OCI-LY1 (cell line): Measurements from ENCODE around the gene MKRN3.
"Not testable (repeated sequence)": the region's sequence is repeated elsewhere in the genome, so short reads cannot be mapped to it uniquely, and the experiment has no call there.

Source experiments
- H2AFZ ChIP-seq: fragments of 200-600 bp; sonication (generic), shearing (Covaris generic); 2 replicates; pipeline ENCODE4 v1.6.0; 2014; ENCODE audit warnings: antibody characterized with exemption, mild to moderate bottlenecking, low read length
- H3F3A ChIP-seq: fragments of 200-600 bp; sonication (generic), shearing (Covaris generic); 2 replicates; pipeline ENCODE4 v1.6.0; 2014; ENCODE audit warnings: mild to moderate bottlenecking, antibody characterized with exemption, low read length, moderate library complexity; ENCODE audit not compliant: insufficient read depth
- H3K27ac ChIP-seq: fragments of 200-600 bp; sonication (generic); 2 replicates; pipeline ENCODE4 v1.5.1; 2014; ENCODE audit warnings: low read length, mixed run types, mild to moderate bottlenecking, low read depth; ENCODE audit not compliant: poor library complexity, severe bottlenecking
- H3K27me3 ChIP-seq: fragments of 200-600 bp; sonication (generic); 2 replicates; pipeline ENCODE4 v1.6.0; 2014; ENCODE audit warnings: antibody characterized with exemption, mild to moderate bottlenecking, low read length, moderate library complexity; ENCODE audit not compliant: insufficient read depth
- H3K36me3 ChIP-seq: fragments of 200-600 bp; sonication (generic); 2 replicates; pipeline ENCODE4 v1.6.1; 2014; ENCODE audit warnings: mild to moderate bottlenecking, antibody characterized with exemption, low read length, moderate library complexity, mixed read lengths; ENCODE audit not compliant: insufficient read depth
- H3K4me1 ChIP-seq: fragments of 200-600 bp; sonication (generic); 2 replicates; pipeline ENCODE4 v1.5.1; 2014; ENCODE audit warnings: mild to moderate bottlenecking, low read length, moderate library complexity; ENCODE audit not compliant: insufficient read depth, severe bottlenecking
- H3K4me2 ChIP-seq: fragments of 200-600 bp; sonication (generic), shearing (Covaris generic); 2 replicates; pipeline ENCODE4 v1.6.1; 2014; ENCODE audit warnings: low read length
- H3K4me3 ChIP-seq: fragments of 200-600 bp; sonication (generic); 2 replicates; pipeline ENCODE4 v1.5.1; 2014; ENCODE audit warnings: low read length, low read depth, mild to moderate bottlenecking, mixed read lengths; ENCODE audit not compliant: poor library complexity, severe bottlenecking
- H3K79me2 ChIP-seq: fragments of 200-600 bp; shearing (Covaris generic); 2 replicates; pipeline ENCODE4 v1.6.1; 2016; ENCODE audit warnings: mixed run types, low read length, mixed read lengths; ENCODE audit not compliant: insufficient read depth
- H3K9ac ChIP-seq: fragments of 200-600 bp; sonication (generic), shearing (Covaris generic); 2 replicates; pipeline ENCODE4 v1.6.1; 2014; ENCODE audit warnings: mild to moderate bottlenecking, low read length, mixed read lengths
- H3K9me2 ChIP-seq: fragments of 200-600 bp; sonication (generic), shearing (Covaris generic); 2 replicates; pipeline ENCODE4 v1.6.1; 2014; ENCODE audit warnings: low read depth, mild to moderate bottlenecking, low read length, mixed read lengths
- H3K9me3 ChIP-seq: fragments of 200-600 bp; shearing (Covaris generic); 2 replicates; pipeline ENCODE4 v1.6.1; 2014; ENCODE audit warnings: low read length, mixed read lengths
- H4K20me1 ChIP-seq: fragments of 200-600 bp; sonication (generic), shearing (Covaris generic); 2 replicates; pipeline ENCODE4 v1.6.0; 2016; ENCODE audit warnings: mild to moderate bottlenecking, low read length; ENCODE audit not compliant: insufficient read depth
- EZH2 ChIP-seq: fragments of 200-600 bp; sonication (generic), shearing (Covaris generic); IDR thresholded peaks from 2 replicates; pipeline ENCODE4 v1.8.0; 2017; ENCODE audit warnings: borderline replicate concordance, mixed run types, mild to moderate bottlenecking, antibody characterized with exemption, low read length, moderate library complexity, mixed read lengths
- TF ChIP-seq, protein P1 (sequence below): fragments of 200-600 bp; sonication (generic), shearing (Covaris generic); IDR thresholded peaks from 2 replicates; pipeline ENCODE4 v1.5.1; 2017; ENCODE audit warnings: mild to moderate bottlenecking, antibody characterized with exemption, low read length, moderate library complexity, mixed read lengths

Gene MKRN3

DNA sequence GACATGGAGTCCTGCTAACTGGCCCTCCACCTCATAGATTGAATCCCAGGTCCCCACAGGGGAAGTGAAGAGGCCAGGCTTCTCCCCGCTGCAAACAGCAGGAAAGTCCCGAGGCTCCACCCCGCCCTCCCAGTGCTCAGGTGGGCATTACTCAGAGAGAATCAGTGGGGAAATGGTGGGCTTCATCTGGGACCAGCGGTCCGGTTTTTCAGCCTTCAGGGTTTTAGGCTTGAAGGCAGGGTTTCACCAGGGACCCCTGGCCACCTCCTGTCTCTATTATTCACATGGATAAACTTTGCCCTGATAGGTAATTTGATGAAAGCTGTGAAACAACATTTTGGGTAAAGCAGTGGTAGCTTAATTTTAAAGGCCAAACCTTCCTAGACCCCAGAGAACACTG lies 31.3 kb downstream of the MKRN3 start:
- Histone ChIP-seq H2AFZ (no peak overlapping the region), H3K9me3 (no peaks in the 10 kb centered on the region), H3K27ac (no peak overlapping the region), H3K36me3 (no peaks in the 10 kb centered on the region), H3K9ac (no peak overlapping the region), H4K20me1 (no peaks in the 10 kb centered on the region), H3K4me2 (no peak overlapping the region), H3K9me2 (no peaks in the 10 kb centered on the region), H3K79me2 (no peaks in the 10 kb centered on the region), H3K4me3 (no peak overlapping the region), H3K4me1 (no peaks in the 10 kb centered on the region), H3F3A (no peaks in the 10 kb centered on the region), H3K27me3 (no peaks in the 10 kb centered on the region)
- TF ChIP-seq EZH2, result no peak
- TF ChIP-seq, protein P1, sequence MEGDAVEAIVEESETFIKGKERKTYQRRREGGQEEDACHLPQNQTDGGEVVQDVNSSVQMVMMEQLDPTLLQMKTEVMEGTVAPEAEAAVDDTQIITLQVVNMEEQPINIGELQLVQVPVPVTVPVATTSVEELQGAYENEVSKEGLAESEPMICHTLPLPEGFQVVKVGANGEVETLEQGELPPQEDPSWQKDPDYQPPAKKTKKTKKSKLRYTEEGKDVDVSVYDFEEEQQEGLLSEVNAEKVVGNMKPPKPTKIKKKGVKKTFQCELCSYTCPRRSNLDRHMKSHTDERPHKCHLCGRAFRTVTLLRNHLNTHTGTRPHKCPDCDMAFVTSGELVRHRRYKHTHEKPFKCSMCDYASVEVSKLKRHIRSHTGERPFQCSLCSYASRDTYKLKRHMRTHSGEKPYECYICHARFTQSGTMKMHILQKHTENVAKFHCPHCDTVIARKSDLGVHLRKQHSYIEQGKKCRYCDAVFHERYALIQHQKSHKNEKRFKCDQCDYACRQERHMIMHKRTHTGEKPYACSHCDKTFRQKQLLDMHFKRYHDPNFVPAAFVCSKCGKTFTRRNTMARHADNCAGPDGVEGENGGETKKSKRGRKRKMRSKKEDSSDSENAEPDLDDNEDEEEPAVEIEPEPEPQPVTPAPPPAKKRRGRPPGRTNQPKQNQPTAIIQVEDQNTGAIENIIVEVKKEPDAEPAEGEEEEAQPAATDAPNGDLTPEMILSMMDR, result no peak

DNA sequence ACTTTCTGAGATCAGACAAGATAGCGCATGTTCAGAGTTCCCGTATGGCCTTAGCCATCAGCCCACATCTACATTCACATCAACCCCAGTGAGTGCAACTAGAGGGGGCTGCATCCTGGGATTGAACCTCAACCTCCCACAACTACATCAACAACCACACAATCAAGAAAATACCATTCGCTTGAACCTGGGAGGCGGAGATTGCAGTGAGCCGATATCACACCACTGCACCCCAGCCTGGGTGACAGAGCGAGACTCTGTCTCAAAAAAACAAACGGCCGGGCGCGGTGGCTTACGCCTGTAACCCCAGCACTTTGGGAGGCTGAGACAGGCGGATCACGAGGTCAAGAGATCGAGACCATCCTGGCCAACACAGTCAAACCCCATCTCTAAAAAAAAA lies 31.8 kb downstream of the MKRN3 start:
- not testable (repeated sequence) for H3K4me3 ChIP-seq, H3K27me3 ChIP-seq, H3K36me3 ChIP-seq, H2AFZ ChIP-seq, H4K20me1 ChIP-seq, H3K79me2 ChIP-seq, H3K4me1 ChIP-seq, H3K9me2 ChIP-seq, H3K27ac ChIP-seq, H3K4me2 ChIP-seq, H3K9ac ChIP-seq, H3K9me3 ChIP-seq, H3F3A ChIP-seq

DNA sequence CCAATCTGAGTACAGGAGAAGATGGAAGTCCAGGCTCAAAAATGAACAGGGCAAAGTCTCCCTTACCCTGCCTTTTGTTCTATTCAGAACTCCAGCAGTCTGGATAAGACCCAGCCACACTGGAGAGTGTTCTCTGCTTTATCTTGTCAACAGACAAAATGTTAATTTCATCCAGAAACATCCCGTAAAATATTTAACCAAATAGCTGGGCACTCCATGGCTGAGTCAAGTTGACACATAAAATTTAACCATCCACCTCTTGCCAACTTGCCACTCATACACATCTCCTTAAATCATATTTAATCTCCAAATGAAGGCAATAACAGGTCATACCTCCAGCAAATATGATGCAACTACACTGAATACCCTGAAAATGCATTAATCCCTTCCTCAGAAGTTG lies 33.6 kb downstream of the MKRN3 start:
- no peaks in the 10 kb centered on the region for H3K79me2 ChIP-seq
- H3K4me3 ChIP-seq, result no peak overlapping the region
- H3K4me1 ChIP-seq, result no peaks in the 10 kb centered on the region
- H3F3A ChIP-seq, result no peaks in the 10 kb centered on the region
- no peaks in the 10 kb centered on the region for H3K27me3 ChIP-seq
- no peak overlapping the region for H2AFZ ChIP-seq
- no peak overlapping the region for H3K27ac ChIP-seq
- H4K20me1 ChIP-seq, result no peaks in the 10 kb centered on the region
- H3K9ac ChIP-seq, result no peak overlapping the region
- no peak overlapping the region for H3K4me2 ChIP-seq
- TF ChIP-seq, protein P1, result no peak
- TF ChIP-seq EZH2, result no peak
- H3K9me3 ChIP-seq, result no peaks in the 10 kb centered on the region
- H3K36me3 ChIP-seq, result no peaks in the 10 kb centered on the region
- H3K9me2 ChIP-seq, result no peaks in the 10 kb centered on the region

DNA sequence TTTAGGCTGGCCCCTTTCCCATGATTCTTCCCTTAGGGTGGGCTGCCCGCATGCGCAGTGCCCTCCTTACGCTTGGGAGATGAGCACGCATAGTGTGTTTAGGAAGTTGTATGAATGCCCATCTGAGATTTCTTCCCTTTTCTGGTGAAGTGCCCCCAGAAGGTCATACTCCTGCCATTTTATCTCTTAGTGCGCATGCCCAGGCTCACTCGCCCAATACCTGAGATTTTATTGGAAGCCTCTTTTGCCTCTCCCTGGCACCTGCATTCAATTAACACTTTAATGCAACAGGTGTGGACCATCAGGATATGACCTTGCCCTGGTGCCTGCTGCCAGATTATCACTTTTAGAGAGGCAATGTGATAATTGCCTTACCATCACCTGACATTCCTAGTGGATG lies 36.6 kb downstream of the MKRN3 start:
- Histone ChIP-seq H3K4me2 (no peak overlapping the region), H3K4me1 (no peaks in the 10 kb centered on the region), H3K79me2 (no peaks in the 10 kb centered on the region), H3K4me3 (no peak overlapping the region), H3K27ac (no peak overlapping the region), H2AFZ (no peak overlapping the region), H3K9ac (no peak overlapping the region), H3K27me3 (no peaks in the 10 kb centered on the region), H4K20me1 (no peaks in the 10 kb centered on the region), H3F3A (no peaks in the 10 kb centered on the region), H3K36me3 (no peaks in the 10 kb centered on the region), H3K9me3 (no peaks in the 10 kb centered on the region), H3K9me2 (no peaks in the 10 kb centered on the region)
- TF ChIP-seq EZH2, result no peak
- TF ChIP-seq, protein P1, result no peak
